Measurements from ENCODE around the gene SPATA7.

Gene SPATA7

DNA sequence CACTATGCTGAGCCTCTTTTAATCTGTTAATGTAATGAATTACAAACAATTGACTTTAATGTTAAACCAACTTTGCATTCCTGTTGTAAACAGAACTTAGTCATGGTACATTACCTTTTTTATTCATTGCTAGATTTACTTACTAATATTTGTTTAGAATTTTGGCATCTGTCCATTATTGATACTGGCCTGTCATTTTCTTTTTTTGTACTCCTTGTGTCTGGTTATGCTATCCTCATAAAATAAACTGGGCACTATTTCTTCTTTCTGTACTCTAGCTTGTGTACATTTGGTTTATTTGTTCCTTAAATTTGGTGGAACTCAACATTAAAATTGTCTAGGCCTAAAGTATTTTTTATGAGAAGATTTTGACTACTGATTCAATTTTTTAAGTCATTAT, 32.1 kb downstream of the SPATA7 start:
- no peak for DNase-seq (ENCODE audit: low read depth)

DNA sequence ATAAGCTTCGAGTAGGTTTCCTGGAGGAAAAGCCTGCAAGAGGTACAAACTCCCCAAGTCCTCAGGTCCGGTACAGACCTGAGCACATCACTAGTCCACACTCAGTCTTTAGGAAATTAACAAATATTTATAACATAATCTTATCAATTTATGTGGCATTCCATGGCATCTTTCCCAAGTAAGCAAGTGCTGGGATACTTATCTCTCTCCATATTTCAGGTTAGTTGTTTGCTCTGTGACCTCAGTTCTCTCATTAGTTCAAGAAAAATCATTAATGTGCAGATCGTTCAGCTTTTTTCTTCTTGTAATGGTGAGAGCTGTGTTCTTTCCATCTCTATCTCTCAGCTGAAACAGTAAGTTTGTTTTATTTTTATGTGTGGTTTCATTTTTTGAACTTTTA, 34.7 kb downstream of the SPATA7 start:
- DNase-seq (ENCODE audit: low read depth), result no peak

DNA sequence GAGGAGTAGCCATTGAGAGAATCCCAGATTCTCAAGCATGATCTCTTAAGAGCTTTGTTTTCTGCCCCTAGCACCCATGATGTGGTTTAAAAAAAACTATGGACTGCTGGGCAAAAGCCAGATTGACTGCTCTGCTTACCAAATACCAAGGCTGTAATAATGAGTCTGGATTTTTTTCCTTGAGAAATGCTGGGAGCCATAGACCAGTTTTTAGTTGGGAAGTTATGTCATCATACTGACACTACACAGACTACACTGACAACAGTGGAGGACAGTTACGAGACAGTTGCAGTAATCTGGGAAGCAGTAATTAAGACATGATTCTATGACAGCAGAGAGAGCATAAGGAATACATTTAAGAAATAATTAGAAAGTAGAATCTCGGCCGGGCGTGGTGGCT, 35.8 kb downstream of the SPATA7 start:
- no peak for DNase-seq (ENCODE audit: low read depth)

DNA sequence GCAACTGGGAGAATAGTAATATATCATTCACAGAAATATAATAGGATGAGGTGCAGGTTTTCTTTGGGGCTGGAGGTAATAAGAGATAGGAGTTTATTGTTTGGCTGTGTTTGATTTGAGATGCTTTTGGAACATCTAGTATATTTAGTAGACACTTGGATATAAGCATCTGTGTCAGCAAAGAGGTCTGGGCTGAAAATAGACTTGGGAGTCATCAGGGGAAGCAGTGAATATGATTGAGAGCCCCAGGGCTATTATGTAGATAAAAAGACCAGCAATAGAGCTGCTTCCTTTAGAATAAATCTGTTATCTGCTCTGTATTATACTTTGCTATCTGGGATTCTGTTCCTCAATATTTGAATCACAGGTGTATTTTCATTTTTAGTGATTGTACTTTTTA, 36.6 kb downstream of the SPATA7 start:
- DNase-seq (ENCODE audit: low read depth), result no peak

DNA sequence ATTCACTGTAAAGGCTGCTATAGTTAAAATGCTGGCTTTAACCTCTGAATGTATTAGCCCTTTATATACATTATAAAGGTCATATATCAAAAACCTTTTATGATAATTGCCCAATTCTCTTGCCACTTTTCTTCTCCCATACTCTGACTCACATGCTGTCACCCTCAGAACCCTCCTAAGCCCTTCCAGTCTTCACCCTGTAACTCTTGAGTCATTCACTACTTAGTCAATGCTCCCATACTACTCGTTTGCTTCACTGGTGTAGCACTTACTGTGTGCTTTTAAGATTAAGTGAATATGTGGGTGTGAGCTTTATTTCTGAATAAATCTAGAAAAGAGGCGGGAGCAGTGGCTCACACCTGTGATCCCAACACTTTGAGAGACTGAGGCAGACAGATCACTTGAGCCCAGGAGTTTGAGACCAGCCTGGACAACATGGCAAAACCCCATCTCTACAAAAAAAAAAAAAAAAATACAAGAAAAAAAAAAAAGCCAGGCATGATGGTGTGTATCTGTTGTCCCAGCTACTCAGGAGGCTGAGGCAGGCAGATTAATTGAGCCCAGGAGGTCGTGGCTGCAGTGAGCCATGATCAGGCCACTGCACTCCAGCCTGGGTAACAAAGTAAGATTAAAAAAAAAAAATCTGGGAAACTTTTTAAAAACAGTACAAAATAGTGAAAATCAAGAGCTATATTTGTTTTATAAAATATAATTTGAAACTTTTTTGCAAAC, 37.6 kb downstream of the SPATA7 start:
- DNase-seq (ENCODE audit: low read depth), result no peak

DNA sequence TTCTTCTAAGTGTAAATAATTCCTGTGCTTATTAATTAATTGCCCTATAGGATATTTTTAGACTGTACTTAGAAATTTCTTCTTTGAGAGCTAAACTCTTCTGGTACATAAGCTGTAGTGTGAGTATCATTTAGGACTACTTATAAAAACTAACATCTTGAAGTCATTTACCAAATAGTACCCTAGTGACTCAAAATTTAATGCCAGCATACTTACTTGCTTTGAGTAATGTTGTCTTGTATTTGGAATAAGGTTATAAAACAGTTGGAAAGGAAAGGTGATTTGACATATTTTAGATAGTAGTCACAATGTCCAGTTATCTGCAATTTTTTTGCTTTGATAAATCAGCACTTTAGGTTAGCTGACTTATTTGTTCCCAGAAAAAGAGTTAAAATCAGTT, 39.1 kb downstream of the SPATA7 start:
- no peak for DNase-seq (ENCODE audit: low read depth)

DNA sequence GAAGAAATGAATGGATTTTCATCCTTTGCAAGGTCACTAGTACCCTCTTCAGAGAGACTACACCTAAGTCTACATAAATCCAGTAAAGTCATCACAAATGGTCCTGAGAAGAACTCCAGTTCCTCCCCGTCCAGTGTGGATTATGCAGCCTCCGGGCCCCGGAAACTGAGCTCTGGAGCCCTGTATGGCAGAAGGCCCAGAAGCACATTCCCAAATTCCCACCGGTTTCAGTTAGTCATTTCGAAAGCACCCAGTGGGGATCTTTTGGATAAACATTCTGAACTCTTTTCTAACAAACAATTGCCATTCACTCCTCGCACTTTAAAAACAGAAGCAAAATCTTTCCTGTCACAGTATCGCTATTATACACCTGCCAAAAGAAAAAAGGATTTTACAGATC, 40.8 kb downstream of the SPATA7 start:
- no peak for DNase-seq (ENCODE audit: low read depth)

DNA sequence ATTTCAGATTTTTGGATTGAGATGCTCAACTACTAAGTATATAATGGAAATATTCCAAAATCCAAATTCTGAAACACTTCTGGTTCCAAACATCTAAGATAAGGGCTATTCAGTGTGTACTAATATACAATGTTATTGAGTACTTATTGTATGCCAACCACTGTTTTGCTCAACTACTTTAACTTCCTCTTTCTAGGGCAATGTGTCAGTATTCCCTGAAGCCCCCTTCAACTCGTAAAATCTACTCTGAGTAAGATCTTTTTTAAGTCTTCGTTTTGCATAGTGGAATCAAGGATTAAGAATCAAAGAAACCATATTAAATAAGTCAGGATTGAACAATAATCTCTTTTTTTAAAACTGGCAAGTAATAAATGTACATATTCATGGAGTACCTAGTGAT, 45.5 kb downstream of the SPATA7 start:
- no peak for DNase-seq (ENCODE audit: low read depth)

DNA sequence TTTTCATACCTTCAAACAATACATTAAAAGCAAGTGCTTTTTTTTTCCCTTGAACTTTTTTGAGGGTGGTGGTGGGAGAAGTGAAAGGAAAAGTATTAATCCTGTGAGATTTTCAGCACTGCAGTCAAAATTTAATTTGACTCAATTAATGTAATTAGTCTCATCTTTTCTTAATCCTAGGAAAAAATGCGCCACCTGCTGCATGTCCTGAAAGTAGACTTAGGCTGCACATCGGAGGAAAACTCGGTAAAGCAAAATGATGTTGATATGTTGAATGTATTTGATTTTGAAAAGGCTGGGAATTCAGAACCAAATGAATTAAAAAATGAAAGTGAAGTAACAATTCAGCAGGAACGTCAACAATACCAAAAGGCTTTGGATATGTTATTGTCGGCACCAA, 52.2 kb downstream of the SPATA7 start:
- DNase-seq (ENCODE audit: low read depth), result no peak

DNA sequence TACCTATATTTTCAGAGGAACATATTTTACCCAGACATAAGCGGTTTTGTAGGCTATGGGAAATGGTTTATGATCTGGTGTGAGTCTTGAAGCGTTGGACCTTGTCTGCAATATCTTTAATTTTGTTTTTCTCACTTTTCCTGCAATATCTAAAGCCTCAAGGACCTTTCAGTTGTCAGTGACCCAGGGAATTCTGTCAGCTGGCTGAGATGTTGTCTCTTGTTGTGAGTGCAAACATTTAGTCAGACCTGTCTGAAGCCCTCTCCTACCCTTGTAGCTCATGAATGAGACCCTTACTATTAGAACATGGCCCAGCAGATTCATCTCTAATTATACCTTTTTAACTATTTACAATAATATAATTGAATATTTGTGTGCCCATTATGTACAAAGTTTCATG, 53.6 kb downstream of the SPATA7 start:
- no peak for DNase-seq (ENCODE audit: low read depth)

DNA sequence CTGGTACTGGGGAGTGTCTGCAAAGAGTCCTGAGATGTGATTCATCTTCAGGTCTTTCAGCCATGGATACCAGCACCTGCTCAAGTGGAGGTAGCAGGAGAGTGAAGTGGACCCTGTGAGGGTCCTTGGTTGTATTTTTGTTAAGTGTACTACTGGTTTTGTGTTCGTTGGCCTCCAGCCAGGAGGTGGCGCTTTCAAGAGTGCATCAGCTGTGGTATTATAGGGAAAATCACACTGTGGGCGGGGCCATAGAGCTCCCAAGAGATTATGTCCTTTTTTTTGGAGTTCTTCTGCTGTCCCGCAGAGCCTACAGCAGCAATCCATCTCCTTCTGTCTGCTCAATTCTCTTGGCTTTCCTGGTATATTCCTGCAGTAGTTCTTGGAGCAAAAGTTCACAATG, 66.8 kb downstream of the SPATA7 start:
- no peak for DNase-seq (ENCODE audit: low read depth)

DNA sequence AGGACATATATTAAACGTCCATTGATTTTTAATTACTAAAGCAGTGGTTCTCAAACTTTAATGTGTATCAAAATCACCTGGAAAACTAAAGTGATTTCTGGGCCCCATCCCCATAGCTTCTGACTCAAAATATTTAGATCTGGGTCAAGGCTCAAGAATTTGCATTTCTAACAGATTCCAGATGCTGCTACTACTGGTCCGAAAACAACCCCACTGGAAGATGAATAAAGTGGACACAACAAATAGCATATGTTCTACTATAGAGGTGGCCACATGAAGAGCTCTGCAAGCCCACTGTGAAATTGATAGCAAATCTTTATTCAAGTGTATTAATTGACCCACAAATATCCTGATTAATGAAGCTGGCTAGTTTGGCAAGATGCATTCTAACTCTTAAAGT, 69.4 kb downstream of the SPATA7 start:
- no peak for DNase-seq (ENCODE audit: low read depth)

DNA sequence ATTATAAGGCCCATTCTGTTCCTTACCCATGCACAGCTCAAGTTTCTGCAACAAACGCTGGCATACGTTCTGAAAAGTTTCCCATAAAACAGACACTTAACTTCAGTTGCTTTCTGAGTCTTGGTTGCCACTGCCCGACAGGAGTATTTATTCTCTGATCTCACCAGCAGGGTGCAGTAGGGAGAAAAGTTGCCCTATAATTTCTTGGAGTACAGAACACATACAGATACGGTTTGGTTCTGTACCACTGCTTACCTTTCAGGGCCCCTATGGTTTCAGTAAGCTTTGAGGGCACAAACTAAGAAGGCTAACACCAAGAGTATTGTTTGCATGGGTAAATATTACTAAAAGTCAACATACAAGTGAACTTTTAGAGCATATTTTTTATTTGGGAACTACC, 77.9 kb downstream of the SPATA7 start:
- no peak for DNase-seq (ENCODE audit: low read depth)

DNA sequence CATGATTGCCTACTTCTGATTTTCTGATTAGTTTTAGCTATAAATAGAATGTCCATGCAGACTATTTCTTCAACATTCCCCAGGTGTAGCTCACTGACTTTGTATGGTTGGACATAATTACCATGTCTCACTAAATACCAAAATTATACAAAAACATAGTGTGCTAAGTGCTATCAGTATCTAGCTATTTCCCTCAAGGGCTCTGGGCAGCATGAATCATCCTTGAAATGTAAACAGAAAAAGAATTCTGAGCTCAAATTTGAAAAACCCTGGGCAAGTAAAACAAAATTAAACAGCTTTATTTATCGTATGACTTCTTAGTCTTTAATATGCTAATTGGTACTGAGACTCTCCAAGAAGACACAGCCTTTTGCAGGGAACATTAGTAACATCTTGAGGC, 82.9 kb downstream of the SPATA7 start:
- no peak for DNase-seq (ENCODE audit: low read depth)

DNA sequence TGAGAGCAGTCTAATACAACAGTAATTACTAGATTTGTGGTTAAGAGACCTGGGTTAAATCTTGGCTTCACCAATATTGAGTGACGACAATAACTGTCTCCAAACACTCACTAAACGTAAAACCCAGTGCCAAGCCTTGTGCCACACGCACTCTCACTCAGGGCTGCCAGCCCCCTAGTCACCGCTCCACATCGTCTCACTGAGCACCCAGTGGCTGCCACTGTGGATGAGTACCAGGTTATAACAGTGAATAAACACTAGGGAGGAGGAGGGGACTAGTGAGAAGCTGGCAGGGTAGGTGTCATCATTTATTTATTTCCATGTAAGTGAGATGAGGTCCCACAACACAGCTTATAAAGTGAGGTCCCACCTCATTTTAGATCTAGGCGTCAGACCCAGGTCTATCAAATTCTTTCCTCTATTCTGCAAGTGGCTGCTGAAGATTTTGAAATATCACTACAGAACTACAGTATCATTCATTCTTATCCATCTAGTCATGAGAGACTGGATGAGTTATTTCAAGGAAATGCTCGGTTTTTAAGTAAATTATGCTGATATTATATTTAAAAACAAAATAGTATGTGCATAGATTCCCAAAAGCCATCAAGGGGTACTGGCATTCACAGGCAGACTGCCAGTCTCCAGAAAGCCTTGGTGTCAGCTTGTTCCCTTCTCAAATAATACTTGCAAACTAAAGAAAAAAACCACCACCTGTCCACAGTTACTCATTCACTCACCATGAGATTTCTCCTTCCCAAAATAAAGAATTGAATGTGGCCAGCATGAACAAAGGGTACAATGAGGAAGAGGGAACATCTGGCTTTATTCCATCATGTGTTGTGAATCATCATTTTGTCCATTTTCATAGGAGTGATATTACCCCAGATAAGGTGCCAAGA, 85.3 kb downstream of the SPATA7 start:
- DNase-seq (ENCODE audit: low read depth), result no peak

DNA sequence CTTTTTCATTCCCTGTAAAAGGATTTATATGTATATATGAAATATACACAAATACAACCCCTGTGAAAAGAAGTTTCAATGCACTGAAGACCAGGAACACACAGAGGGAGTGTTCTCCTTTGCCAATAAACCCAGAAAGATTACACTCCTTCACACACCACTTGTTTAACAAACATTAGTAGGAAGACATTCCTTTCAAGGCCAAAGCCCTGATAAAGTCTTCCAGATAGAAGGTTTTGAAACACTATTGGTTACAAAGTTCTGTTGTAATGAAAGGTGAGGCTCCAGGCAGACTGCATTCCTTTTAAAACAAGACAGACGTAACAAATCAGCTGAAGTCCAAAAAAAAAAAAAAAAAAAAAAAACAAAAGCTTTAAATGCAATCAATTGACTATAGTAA, 88.3 kb downstream of the SPATA7 start:
- no peak for DNase-seq (ENCODE audit: low read depth)

DNA sequence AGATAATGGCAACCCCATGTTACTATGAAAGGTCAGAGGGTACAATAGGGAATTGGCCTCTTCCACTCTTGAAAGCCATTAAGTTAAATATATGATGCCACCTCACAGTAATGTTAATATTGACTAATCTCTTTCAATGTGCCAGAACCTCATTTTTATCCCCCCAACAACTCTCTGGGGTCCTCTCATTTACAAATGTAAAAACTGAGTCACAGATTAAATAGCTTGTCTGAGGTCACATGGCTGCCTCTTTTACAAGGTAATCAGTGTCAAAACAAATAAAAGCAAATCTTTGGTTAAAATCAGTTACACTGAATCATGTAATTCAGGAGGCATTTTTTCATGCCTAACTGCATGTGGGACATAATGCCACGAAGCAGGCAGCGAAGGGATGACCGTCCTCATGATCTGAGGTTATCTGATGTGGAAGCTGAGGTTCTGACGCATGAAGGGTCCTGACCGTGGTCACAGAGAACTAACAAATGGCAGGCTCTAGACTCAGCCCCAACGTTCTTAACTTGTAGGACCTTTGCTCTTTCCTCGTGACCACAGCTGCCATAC, 90.8 kb downstream of the SPATA7 start:
- no peak for DNase-seq (ENCODE audit: low read depth)

DNA sequence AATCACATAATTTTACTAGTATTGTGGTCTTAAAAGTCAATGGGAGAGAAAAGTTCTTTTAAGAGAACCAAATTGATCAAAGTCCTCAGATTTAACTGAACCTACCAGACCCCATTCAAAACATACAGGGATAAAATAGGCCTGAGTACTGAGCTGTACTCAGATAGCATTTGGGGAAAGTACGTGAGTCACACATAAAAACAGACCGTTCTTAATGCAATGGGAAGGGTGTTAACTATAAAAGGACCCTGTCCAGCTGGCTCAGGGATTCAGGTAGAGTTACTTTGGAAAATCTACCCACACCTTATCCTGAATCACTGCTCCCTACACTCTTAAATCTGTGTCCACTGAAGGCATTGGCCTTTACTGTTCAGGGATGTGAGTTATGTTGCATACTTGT, 91.4 kb downstream of the SPATA7 start:
- no peak for DNase-seq (ENCODE audit: low read depth)

DNA sequence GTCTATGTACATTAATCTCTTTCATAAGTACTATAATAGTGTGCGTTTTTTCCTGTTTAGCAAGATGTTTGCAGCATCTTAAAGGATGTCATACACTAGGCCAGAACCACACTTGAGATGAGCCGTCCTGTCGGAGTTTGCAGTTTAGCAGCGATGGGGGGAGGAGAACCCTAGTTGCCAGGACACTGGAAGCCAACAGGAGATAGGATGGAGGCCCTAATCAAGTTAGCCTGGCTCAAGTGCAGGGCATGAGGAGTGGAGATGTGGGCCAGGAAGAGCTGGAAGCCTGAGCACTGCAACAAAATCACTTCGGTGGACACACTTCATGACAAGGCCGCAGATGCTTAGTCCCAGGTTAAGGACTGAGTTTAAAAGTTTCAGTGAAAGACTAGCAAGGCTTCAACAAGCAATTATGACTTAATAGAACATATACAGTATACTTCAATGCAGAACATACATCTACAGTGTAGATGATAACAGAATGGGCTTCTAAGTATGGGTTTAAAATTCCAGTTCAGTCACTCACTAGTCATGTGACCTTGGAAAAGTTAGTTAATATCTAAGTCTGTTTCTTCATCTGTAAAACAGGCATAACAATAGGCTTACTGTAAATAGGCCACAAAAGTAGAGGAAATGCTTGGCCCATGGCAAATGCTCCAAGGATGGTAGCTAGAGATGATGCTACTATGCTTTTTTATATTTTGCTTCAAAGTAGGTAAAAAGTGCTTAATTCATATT, 92.2 kb downstream of the SPATA7 start:
- DNase-seq (ENCODE audit: low read depth), result no peak

DNA sequence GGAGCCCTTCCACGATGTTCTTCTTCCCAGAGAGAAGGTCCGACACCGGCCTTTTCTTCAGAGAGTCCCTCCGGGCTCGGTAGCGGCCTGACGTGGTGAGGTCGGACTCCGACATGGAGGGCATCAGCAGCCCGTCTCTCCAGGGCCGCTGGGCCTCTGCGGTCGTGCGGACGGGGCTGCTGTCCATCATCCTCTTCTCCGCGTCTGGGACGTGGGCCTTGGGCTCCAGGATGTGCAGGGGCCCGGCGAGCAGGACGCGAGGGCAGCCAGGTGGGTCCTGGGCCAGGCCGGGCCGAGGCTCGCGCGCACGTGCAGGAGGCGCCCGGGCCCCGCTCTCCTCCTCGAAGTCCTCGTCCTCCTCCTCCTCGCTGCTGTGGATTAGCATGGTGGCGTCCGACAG, 93.5 kb downstream of the SPATA7 start:
- no peak for DNase-seq (ENCODE audit: low read depth)

DNA sequence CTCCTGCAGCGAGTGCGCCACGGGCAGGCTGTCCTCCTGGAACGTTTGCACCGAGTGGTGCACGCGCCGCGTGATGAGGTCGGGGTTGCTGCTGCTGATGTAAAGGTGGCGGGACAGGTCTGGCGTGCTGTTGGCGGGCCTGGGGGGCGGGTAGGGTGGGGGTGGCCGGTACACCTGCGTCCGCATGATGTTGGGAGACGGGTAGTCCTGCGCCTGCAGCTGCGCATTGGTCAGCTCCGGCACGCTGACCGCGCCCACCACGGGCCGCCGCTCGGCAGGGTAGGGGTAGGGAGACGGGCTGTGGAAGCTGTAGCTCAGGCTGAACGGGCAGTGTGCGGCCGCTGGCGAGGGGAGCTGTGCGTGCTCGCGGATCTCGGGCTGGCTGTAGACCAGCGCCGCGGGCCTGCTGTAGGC, 94.1 kb downstream of the SPATA7 start:
- DNase-seq (ENCODE audit: low read depth), result no peak

DNA sequence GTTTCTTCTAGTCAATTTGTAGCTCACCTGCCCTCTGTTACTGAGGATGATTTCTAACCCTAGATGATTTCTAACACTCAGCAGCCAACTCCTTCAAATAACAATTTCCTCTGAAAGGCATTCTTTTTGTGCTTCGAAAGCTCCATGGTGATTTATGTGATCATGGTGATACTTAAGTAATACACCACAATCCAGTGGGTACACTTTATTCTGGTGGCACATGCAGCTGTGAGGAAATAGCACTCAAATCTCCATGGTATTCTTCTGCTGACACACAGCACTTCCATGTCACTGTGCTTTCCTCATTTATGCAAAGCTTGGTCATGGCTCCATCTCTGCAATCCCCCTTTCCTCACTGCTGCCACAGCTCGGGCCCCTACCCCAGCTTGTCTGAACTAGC, 95.6 kb downstream of the SPATA7 start:
- DNase-seq (ENCODE audit: low read depth), result no peak

DNA sequence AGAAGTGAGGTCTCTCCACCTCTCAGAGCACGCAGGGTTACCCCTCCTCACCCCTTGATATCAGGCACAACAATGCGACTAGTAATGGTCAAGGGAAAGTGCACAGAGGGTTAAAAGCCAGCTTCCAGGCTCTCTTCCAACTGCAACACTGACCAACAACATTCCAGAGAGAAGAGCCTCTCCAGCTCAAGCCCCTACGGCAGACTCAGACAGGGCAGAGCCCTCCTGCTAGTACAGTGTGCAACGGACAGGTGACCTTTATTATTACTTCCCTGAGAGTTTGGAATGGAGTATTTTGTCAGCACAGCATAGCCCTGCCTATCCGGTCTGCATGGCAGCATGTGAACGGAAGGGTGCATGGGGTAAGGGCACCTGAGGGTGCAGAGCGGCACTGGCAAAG, 96.3 kb downstream of the SPATA7 start:
- no peak for DNase-seq (ENCODE audit: low read depth)

Measured in stimulated activated CD8-positive, alpha-beta memory T cell treated with anti-CD3 and anti-CD28 coated beads, Interleukin-12 subunit alpha, Interleukin-12 subunit beta, amount 100 ng/mL, for 1 hour (primary cell).